ENCODE data around the gene NTF3.

The NTF3 gene

DNA sequence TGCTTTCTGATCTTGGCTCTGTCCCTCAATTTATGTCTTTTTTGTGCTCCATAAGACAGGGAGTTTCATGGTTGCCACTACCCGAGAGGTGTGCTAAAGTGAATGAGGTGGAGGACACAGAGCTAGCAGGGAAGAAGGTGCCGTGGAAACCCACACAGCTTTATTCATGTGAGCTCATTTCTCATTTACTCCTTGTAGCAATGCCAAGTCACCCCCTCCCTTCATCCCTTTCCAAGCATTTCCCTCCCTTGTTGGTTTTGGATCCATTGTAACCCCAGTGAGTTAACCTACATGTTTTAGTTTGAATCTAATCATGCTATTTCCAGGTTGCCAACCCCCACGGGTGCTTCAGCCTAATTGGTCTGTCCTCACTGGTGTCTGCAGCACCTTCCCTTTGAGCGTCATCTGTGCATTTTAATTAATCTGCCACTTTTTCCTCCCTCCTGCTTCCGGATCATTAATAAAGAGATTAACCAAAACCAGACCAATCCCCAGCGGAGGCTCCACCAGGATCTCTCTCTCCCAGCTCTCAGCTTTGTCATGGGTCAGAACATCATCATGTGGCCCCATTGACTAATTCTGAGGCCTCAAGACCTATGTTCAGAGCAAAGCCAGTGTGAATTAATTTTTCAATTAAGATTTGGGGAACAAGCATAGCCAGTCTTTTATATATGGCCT lies 56.2 kb downstream of the NTF3 start:
- no peak for DNase-seq (ENCODE audit: low spot score)

DNA sequence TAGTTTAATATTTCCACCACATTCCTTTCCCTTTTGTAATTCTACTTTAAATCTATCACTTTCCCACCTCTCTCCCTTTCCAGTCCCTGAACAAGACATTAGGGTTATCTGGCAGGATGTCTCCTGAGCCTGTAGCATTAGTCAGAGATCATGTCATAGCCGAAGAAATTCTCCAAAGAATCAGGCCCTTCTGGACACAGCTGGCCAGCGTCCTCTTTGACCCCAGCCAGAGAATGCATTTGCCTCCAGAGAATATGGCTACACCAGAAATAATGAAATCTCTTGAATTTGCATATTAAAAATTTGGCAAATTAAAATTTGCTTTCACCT lies 56.7 kb downstream of the NTF3 start:
- no peak for DNase-seq (ENCODE audit: low spot score)

GRCh38 chr12:5489017-5489416 lies 57.1 kb downstream of the NTF3 start:
- DNase-seq (ENCODE audit: low spot score): no peak

DNA sequence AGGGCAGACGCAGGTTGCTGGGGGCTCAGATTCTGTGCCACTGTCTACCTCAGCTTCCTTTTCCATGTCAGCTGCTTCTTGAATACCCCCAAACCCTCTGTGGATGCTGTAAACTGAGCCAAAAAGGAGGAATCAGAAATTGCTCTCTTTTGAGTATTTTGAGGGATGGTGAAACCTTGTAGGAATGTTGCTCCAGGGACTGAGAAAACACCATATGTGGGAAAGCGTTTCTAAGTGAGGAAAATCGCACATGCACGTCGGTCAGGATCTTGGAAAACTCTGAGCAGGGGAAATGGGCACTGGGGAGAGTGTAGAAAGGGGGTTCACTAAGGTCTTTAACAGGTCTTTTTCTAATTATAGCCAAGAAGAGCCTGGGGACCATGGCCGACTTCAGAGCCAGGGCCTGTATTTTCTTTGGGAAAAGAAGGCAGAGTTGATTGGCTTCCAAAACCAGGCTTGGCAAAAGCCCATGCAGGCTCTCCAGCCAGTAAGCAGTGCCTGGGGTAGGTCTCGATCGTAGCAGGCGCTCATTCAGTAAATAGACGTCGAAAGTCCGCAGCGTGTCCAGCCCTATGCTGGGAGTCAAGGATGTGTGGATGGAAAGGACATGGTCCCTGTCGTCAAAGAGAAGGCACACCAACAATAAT lies 58.0 kb downstream of the NTF3 start:
- no peak for DNase-seq (ENCODE audit: low spot score)

DNA sequence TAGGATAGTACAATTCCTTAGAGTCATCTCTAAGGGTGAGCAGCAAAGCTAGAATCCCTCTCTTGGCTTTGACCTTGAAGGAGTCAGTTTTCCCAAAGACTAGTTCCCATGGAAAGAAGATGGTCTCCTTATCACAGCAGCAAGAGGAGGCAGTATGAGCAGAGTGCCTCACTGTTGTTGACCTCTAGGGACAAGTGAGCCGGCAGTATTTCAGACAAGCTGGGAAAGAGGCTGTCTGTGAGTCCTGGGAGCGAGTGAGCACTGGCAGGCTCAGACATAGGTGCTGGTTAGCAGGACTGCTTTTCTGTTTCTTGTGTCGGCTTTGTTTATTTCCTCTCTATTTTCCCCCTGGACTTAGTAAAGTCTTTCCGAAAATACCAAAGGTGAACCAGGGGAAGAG lies 60.7 kb downstream of the NTF3 start:
- DNase-seq (ENCODE audit: low spot score): no peak

DNA sequence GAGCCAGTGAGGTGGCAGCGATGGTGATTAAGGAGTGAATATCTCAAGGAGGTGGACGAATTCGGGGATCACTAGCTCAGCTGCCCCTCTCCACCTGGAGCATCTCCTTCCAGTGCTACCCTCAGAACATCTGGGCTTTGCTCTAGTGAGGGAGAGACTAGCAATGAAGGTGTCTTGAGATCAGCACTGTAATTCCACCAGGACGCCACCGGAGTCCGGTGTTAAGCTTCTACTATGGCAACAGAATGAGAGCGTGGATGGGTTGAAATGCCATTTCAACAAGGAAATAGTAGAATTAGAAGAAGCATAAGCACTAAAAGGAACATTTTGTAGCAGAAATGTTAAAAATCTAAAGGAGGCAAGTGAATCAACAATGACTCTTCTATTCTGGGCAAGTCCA lies 61.1 kb downstream of the NTF3 start:
- DNase-seq (ENCODE audit: low spot score): no peak

DNA sequence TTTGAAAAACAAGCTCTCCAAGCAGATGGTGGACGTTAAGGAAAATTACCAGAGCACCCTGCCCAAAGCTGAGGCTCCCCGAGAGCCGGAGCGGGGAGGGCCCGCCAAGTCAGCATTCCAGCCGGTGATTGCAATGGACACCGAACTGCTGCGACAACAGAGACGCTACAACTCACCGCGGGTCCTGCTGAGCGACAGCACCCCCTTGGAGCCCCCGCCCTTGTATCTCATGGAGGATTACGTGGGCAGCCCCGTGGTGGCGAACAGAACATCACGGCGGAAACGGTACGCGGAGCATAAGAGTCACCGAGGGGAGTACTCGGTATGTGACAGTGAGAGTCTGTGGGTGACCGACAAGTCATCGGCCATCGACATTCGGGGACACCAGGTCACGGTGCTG lies 62.4 kb downstream of the NTF3 start:
- no peak for DNase-seq (ENCODE audit: low spot score)

GRCh38 chr12:5497329-5498053 lies 65.6 kb downstream of the NTF3 start:
- DNase-seq (ENCODE audit: low spot score): no peak

- DNase-seq (ENCODE audit: low spot score): no peak
Measured at GRCh38 chr12:5498076-5498475, 66.2 kb downstream of the NTF3 start.

DNA sequence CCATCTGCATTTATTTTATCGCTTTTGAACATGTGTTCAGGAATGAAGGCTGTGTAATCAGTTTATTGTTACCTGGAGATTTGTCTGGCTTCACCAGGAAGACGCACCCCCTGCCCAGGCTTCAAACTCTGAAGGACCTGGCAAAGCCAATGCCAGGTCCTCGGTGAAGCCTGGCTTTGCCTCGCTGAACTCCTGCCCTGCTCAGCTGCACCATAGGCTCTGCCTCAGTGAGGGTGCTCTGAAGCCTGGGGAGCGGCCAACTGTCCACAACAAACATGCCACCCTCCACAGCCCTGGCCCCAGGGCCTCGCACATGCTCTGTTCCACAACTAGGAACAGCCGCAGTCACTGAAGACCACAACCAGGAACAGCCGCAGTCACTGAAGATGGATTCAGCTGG lies 66.9 kb downstream of the NTF3 start:
- no peak for DNase-seq (ENCODE audit: low spot score)

GRCh38 chr12:5499566-5500330 lies 67.8 kb downstream of the NTF3 start:
- no peak for DNase-seq (ENCODE audit: low spot score)

GRCh38 chr12:5500331-5500659 lies 68.4 kb downstream of the NTF3 start:
- DNase-seq (ENCODE audit: low spot score): no peak

GRCh38 chr12:5503774-5504173 lies 71.9 kb downstream of the NTF3 start:
- no peak for DNase-seq (ENCODE audit: low spot score)

DNA sequence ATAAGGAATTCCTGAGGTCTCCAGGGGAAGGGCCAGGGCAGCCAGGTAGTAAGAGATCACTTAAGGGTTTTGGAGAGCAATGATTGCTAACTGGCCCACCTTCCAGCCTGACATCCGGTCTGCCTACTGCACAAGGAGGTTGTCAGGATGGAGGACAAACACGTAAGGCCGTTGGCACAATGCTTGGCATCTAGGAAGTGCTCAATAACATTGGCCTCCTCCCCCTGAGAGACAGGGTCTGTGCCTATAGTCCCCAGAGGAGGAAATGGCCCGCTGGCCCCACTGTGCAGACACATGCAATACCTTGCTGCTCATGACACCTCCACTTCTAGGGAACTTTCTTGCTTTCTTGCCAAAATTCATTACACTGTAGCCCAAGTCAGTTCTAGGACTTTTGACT lies 73.2 kb downstream of the NTF3 start:
- peak; percentile 34 for DNase-seq (ENCODE audit: low spot score)

DNA sequence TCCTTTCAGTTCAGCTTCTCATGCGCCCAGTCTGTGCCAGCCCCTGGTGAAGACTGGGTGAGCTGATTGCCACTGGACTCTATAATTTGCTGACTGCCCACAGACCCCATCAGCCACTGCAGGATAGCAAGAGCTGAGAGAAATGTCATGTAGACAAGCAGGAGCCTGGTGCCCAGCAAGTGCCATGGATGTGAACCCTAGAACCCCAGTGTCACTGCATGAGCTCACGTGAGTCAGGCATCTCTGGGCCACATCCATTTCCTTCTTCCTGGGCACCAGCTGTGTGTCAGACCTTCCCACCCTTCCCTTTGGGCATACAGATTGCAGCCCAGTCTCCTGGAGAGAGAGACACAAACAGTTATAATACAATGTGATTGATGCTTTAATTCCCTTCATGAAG lies 73.8 kb downstream of the NTF3 start:
- peak; percentile 39 for DNase-seq (ENCODE audit: low spot score)

DNA sequence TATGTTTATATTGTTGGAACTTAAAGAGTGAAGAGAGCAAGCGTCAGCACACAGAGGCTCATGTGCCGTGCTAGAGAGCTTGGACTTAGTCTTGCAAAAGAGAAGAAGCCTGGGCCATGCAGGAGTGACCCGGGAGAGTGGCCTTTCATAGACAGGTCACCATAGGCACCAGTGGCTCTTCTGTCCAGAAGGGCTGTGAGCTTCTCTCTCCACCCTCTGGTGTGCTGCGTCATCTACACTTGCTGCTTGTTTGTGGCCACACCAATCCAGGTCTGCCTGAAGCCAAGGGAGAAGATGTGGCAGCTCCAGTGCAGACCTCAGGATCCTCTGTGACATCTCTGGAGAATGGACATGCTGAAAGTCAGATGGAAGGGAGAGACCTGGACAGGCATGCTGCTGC lies 74.4 kb downstream of the NTF3 start:
- peak; percentile 39 for DNase-seq (ENCODE audit: low spot score)

DNA sequence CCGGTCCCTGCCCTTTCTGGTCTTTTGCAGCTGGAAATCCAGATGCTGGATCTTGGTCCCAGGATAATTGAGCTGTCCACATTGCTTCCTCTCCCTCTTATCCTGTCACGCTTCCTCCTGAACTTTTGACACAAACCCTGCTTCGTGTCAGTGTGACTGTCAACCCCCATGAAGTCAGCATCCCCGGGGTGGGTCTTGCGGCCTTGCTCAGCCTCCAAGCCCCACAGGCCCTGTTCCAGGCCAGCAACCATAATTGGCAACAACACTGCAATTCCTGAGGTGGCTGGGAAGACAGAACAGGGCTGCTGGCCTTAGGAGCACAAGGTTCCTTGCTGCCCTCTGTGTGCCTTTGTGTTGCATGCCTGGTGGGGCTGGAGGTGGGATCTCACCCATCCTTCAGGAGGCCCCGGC lies 74.9 kb downstream of the NTF3 start:
- peak; percentile 44 for DNase-seq (ENCODE audit: low spot score)

GRCh38 chr12:5507401-5507935 lies 75.6 kb downstream of the NTF3 start:
- DNase-seq (ENCODE audit: low spot score): peak; percentile 22

- peak; percentile 8 for DNase-seq (ENCODE audit: low spot score)
Measured at GRCh38 chr12:5507944-5508343, 76.0 kb downstream of the NTF3 start.

DNA sequence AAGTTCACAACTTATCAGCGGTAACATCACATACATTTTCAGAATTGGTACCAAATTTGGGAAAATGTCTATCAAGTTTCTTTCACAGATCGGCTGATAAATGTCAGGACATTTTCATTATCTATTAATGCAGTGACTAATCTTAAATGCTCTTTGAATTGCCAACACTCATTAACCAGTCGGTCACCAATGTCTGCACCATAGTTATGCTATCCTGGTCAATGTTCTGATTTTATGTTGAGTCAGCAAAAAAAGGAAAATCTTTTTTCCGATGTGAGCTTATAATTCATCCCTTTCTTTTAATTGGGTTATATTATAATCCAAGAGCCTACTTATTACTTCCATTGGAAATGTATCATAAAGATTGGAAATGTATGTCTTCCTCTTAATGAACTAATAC lies 77.2 kb downstream of the NTF3 start:
- no peak for DNase-seq (ENCODE audit: low spot score)

DNA sequence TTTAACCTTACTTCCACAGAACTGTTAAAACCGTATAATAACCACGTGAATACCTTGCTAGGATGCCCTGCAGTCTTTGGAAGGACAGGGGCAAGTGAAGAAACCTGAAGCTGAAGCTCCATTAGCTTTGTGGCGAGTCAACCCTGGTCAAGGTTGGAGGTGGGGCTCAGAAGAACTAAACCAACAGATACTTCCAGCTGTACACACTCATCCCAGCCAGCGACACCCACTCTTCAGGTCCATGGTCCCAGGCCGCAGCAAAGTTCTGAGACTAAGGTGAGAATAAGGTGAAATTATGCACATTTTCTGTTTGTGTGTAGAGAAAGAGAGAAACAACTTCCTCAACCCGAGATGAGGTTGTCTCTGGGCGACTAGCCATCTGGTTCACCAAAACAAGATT lies 77.6 kb downstream of the NTF3 start:
- DNase-seq (ENCODE audit: low spot score): peak; percentile 39

GRCh38 chr12:5510251-5510805 lies 78.4 kb downstream of the NTF3 start:
- peak; percentile 44 for DNase-seq (ENCODE audit: low spot score)

Measured in ecto neural progenitor cell (in vitro differentiated cells).